GM12878 (cell line): ENCODE data around the gene PLXNA4. TPM values are rescaled to one million over a fixed set of nuclear protein-coding genes. Genes with fewer than 3 reads are reported as not detected.

Experiments used
- ATAC-seq: fragments of 200-7000 bp; cut with Tn5 transposase; 3 replicates; pipeline ENCODE4 v1.9.1; 2020; ENCODE audit warnings: mild to moderate bottlenecking, moderate library complexity
- BruUV-seq: library from RNA; stranded (reverse); fragments of 400-500 nt; replicated peaks from 2 replicates; lab custom pipeline; 2021; lab: Mats Ljungman, UMichigan
- CTCF ChIA-PET: fragments of 300-600 bp; sonication (Branson Sonifier 250); formaldehyde crosslinking; extraction: SDS; loops from one replicate; lab custom pipeline; 2021; ENCODE audit warnings: inconsistent platforms; lab: Yijun Ruan, JAX
- POLR2A ChIA-PET: fragments of 350-600 bp; formaldehyde crosslinking; extraction: SDS; loops from one replicate; lab custom pipeline; 2021; ENCODE audit warnings: inconsistent platforms; lab: Charles Lee
- RAD21 ChIA-PET: fragments of 300-600 bp; sonication (Branson Sonifier 250); formaldehyde crosslinking; loops from one replicate; lab custom pipeline; 2023; ENCODE audit warnings: antibody characterized with exemption; ENCODE audit not compliant: unreplicated experiment; lab: Charles Lee
- SMC1A ChIA-PET: fragments of 300-600 bp; sonication (Branson Sonifier 250); formaldehyde crosslinking; loops from one replicate; lab custom pipeline; 2023; ENCODE audit not compliant: unreplicated experiment, uncharacterized antibody; lab: Charles Lee
- DNase-seq: peaks from one replicate; pipeline ENCODE4 v3.0.0-alpha.2; 2011; ENCODE audit warnings: low read depth, low spot score
- FAIRE-seq: peaks from 3 replicates; lab custom pipeline; 2011; peaks lifted over from hg19 to GRCh38; lab: Jason Lieb, UNC
- H2AFZ ChIP-seq: 2 replicates; pipeline ENCODE4 v1.6.0; 2011; ENCODE audit warnings: low read depth, low read length, control low read depth; ENCODE audit not compliant: control insufficient read depth
- H3K27ac ChIP-seq: 2 replicates; pipeline ENCODE4 v1.5.1; 2011; ENCODE audit warnings: control low read depth; ENCODE audit not compliant: control insufficient read depth, insufficient read depth
- H3K27me3 ChIP-seq, 2 experiments: replicated peaks in 1 of 2; 2 replicates each; pipeline versions ENCODE4 v1.6.0 to v1.6.1; 2011; ENCODE audit warnings: low read length in 1 of 2; ENCODE audit not compliant: control insufficient read depth in 2 of 2, insufficient read depth in 2 of 2
- H3K36me3 ChIP-seq, 2 experiments: 2 replicates each; pipeline ENCODE4 v1.5.1; 2011; ENCODE audit warnings: low read length in 1 of 2; ENCODE audit not compliant: control insufficient read depth in 2 of 2, insufficient read depth in 2 of 2
- H3K4me1 ChIP-seq: 2 replicates; pipeline ENCODE4 v1.6.1; 2011; ENCODE audit warnings: mild to moderate bottlenecking, low read length, moderate library complexity, mixed read lengths; ENCODE audit not compliant: control insufficient read depth, insufficient read depth
- H3K4me2 ChIP-seq: 2 replicates; pipeline ENCODE4 v1.6.0; 2011; ENCODE audit warnings: control low read depth; ENCODE audit not compliant: control insufficient read depth, insufficient read depth
- H3K4me3 ChIP-seq: fragments of 200-600 bp; sonication (generic); 2 replicates; pipeline ENCODE4 v1.5.1; 2016
- H3K79me2 ChIP-seq: 2 replicates; pipeline ENCODE4 v1.6.0; 2011; ENCODE audit warnings: low read length; ENCODE audit not compliant: control insufficient read depth, insufficient read depth
- H3K9ac ChIP-seq: 2 replicates; pipeline ENCODE4 v1.8.0; 2011; ENCODE audit warnings: low read length, control low read depth, mixed read lengths; ENCODE audit not compliant: control insufficient read depth, insufficient read depth
- H3K9me3 ChIP-seq: replicated peaks from 3 replicates; pipeline ENCODE4 v1.5.1; 2011; ENCODE audit warnings: mild to moderate bottlenecking, low read length; ENCODE audit not compliant: control insufficient read depth, insufficient read depth
- H4K20me1 ChIP-seq: 2 replicates; pipeline ENCODE4 v1.6.0; 2011; ENCODE audit not compliant: control insufficient read depth, insufficient read depth
- ATF7 ChIP-seq: fragments of 450-650 bp; IDR thresholded peaks from 2 replicates; pipeline ENCODE4 v1.6.1; 2016; ENCODE audit warnings: low read depth, mild to moderate bottlenecking
- CHD1 ChIP-seq: IDR thresholded peaks from 2 replicates; pipeline ENCODE4 v1.6.1; 2012; ENCODE audit warnings: low read depth, low read length, improper control_type of control experiment
- CHD2 ChIP-seq: IDR thresholded peaks from 2 replicates; pipeline ENCODE4 v1.6.1; 2011; ENCODE audit warnings: low read depth, low read length, improper control_type of control experiment, borderline replicate concordance
- CHD4 ChIP-seq: fragments of 200-600 bp; sonication (generic); IDR thresholded peaks from 2 replicates; pipeline ENCODE4 v1.6.1; 2016; ENCODE audit warnings: mild to moderate bottlenecking
- EGR1 ChIP-seq, 2 experiments: IDR thresholded peaks; 1 replicate in 1 of 2; 2 replicates in 1 of 2; pipeline ENCODE4 v1.6.1; 2011 to 2012; ENCODE audit warnings: low read depth in 2 of 2, low read length in 2 of 2, borderline replicate concordance in 1 of 2, mild to moderate bottlenecking in 1 of 2, moderate library complexity in 1 of 2
- IKZF2 ChIP-seq, 2 experiments: fragments of 450-650 bp; IDR thresholded peaks; 2 replicates each; pipeline ENCODE4 v1.6.1; 2017; ENCODE audit warnings: mild to moderate bottlenecking in 2 of 2, moderate library complexity in 2 of 2
- MEF2B ChIP-seq: fragments of 450-650 bp; IDR thresholded peaks from 2 replicates; pipeline ENCODE4 v1.6.1; 2018; ENCODE audit warnings: mild to moderate bottlenecking, moderate library complexity; ENCODE audit not compliant: partially characterized antibody, poor library complexity, severe bottlenecking
- NBN ChIP-seq: fragments of 450-650 bp; IDR thresholded peaks from 2 replicates; pipeline ENCODE4 v1.6.1; 2016
- NFIC ChIP-seq: IDR thresholded peaks from 2 replicates; pipeline ENCODE4 v1.6.1; 2012; ENCODE audit warnings: low read depth, mild to moderate bottlenecking, inconsistent platforms, low read length, moderate library complexity
- NFYA ChIP-seq: IDR thresholded peaks from 2 replicates; pipeline ENCODE4 v1.6.1; 2011; ENCODE audit warnings: low read depth, mild to moderate bottlenecking, low read length, improper control_type of control experiment, borderline replicate concordance
- POLR2AphosphoS2 ChIP-seq: IDR thresholded peaks from 2 replicates; pipeline ENCODE4 v1.6.1; 2011; ENCODE audit warnings: low read depth, mild to moderate bottlenecking, low read length, improper control_type of control experiment, moderate library complexity
- SIX5 ChIP-seq: IDR thresholded peaks from 2 replicates; pipeline ENCODE4 v1.6.1; 2011; ENCODE audit warnings: mild to moderate bottlenecking, low read depth, low read length, moderate library complexity; ENCODE audit not compliant: severe bottlenecking
- SMAD1 ChIP-seq: fragments of 450-650 bp; IDR thresholded peaks from 2 replicates; pipeline ENCODE4 v1.6.1; 2018; ENCODE audit warnings: mild to moderate bottlenecking, low read depth; ENCODE audit not compliant: partially characterized antibody
- WGBS: methylation state at CpG from one replicate; pipeline ENCODE4 v1.1.6; 2016; ENCODE audit warnings: low lambda C conversion rate; ENCODE audit not compliant: insufficient replicate concordance, insufficient coverage; ENCODE audit errors: missing lambda C conversion rate; 5-methylcytosine and 5-hydroxymethylcytosine counted together
- in situ Hi-C: fragments of 300-500 bp; cut with MboI; formaldehyde crosslinking; loops from 9 replicates; pipeline ENCODE4 v1.14.3; 2018; ENCODE audit warnings: mixed read lengths
- intact Hi-C: fragments of 100-400 bp; cut with micrococcal nuclease; formaldehyde crosslinking; loops from one replicate; pipeline ENCODE4 v1.14.2; 2022; ENCODE audit not compliant: unreplicated experiment
- polyA plus RNA-seq, 11 experiments: library from polyadenylated mRNA; depleted of rRNA in 4 of 11; unstranded in 6 of 11; stranded (reverse) in 5 of 11; fragments of >200 nt; fragmentation: Nextera tagmentation in 4 of 11; fragmentation: Illumina TruSeq in 1 of 11; extraction: Ambion mirVana in 4 of 11; extraction: Trizol in 1 of 11; gene quantifications; 1 replicate in 1 of 11; 2 replicates in 10 of 11; pipeline versions ENCODE4 v1.2.1 to v1.2.3, GENCODE V29; 2011 to 2016; ENCODE audit warnings: inconsistent platforms in 2 of 11, missing spikeins in 2 of 11, low read depth in 1 of 11
- total RNA-seq, 4 experiments: library from RNA; depleted of rRNA in 3 of 4; stranded (reverse); fragments of >200 nt in 3 of 4; fragmentation: Illumina TruSeq in 1 of 4; extraction: Trizol in 1 of 4; gene quantifications; 2 replicates each; pipeline versions ENCODE4 v1.2.1 to v1.2.3, GENCODE V29; 2013 to 2021
- TF ChIP-seq, protein P1 (sequence below): IDR thresholded peaks from 2 replicates; pipeline ENCODE4 v1.6.1; 2012; ENCODE audit warnings: low read depth, low read length, improper control_type of control experiment

PLXNA4 gene
- total and polyA plus RNA-seq, 10 of the 15 experiments (the other 5 are each of a cell fraction or from before 2014, with no cell fraction given) = 0.03 TPM; not detected in 9

DNA sequence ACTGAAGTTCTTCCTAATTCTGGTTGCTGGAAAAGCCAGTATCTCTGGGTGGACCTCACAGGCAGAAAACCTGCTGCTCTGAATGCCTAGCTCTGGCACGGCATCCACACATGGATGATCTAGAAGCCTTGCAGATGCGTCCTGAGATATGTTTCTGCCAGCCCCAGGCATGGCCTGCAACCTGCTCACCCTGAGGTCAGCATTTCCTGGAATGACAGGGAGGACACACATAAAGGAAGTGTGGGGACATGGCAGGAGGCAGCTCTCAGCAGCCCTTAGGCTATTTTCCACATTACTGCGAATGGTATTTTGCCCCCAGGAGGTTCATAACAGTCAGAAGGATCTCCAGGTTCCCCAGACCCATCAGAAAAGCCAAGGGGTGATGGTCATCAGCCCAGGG, 23.2 kb downstream of the PLXNA4 start:
- DNase-seq = no peak
- ChIA-PET RAD21 (no interaction called here), POLR2A (no interaction called here), CTCF (no interaction called here), SMC1A (interaction anchor here (1.0 kb wide), 1 partner anchor 9 kb away, joined by 3 read pairs; no protein-coding TSS in a partner anchor)
- FAIRE-seq = no peak
- no peaks in the 10 kb centered on the region for H3K27me3 ChIP-seq
- no peak overlapping the region for H3K27ac ChIP-seq
- no peaks in the 10 kb centered on the region for H3K36me3 ChIP-seq
- no TSS peak for BruUV-seq
- H3K4me2 ChIP-seq = no peak overlapping the region
- H2AFZ ChIP-seq = no peak overlapping the region
- intact Hi-C loops = no loop called here
- H4K20me1 ChIP-seq = no peaks in the 10 kb centered on the region
- TF ChIP-seq SMAD1 = no peak
- TF ChIP-seq CHD1 = no peak
- no peak for TF ChIP-seq MEF2B
- H3K4me1 ChIP-seq = no peaks in the 10 kb centered on the region
- H3K9ac ChIP-seq = no peak overlapping the region
- no peaks in the 10 kb centered on the region for H3K9me3 ChIP-seq
- in situ Hi-C loops = no loop called here
- 2% methylated on average over 3 of the region's 3 CpGs for WGBS
- H3K4me3 ChIP-seq = no peak overlapping the region
- ATAC-seq = no peak
- no peaks in the 10 kb centered on the region for H3K79me2 ChIP-seq

DNA sequence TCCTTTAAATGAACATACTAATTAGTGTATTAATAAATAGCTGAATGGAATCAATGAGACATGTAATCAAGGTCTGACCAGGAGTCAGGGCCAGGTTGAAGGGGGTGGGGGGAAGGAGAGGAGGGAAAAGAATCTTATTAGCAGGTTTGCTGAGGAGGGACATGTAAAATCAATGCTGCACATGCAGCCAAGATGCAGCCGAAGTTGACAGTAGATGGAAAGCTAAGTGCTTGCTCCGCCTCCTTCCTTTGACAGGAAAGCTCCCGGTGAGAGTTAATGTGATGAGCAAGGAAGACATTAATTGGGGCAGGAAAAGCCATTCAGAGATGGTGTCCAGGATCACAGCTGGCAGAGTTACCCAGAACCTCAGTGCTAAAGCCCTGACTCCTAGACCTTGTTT, 24.4 kb downstream of the PLXNA4 start:
- TF ChIP-seq NBN = no peak
- no peak for TF ChIP-seq EGR1 (IDR thresholded peaks at IDR 0.05; ENCODE audit: borderline replicate concordance in 1 of 2, low read depth in 2 of 2, low read length in 2 of 2)
- no peak for TF ChIP-seq ATF7
- TF ChIP-seq NFIC = no peak
- TF ChIP-seq, protein P1, sequence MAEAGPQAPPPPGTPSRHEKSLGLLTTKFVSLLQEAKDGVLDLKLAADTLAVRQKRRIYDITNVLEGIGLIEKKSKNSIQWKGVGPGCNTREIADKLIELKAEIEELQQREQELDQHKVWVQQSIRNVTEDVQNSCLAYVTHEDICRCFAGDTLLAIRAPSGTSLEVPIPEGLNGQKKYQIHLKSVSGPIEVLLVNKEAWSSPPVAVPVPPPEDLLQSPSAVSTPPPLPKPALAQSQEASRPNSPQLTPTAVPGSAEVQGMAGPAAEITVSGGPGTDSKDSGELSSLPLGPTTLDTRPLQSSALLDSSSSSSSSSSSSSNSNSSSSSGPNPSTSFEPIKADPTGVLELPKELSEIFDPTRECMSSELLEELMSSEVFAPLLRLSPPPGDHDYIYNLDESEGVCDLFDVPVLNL = no peak
- TF ChIP-seq SIX5 = no peak
- TF ChIP-seq CHD2 = no peak
- no peak for TF ChIP-seq NFYA
- no peak for TF ChIP-seq IKZF2 (IDR thresholded peaks at IDR 0.05)
- no peak for TF ChIP-seq CHD4
- no peak for TF ChIP-seq POLR2AphosphoS2
- TF ChIP-seq, all 136 proteins: peak for 0
- no peaks in the 10 kb centered on the region for H4K20me1 ChIP-seq
- H2AFZ ChIP-seq = no peak overlapping the region
- SMC1A ChIA-PET = no interaction called here
- in situ Hi-C loops (no loop called here), intact Hi-C loops (no loop called here)
- H3K4me1 ChIP-seq = no peaks in the 10 kb centered on the region
- ATAC-seq (no peak), DNase-seq (no peak), FAIRE-seq (no peak)
- H3K4me3 ChIP-seq = no peak overlapping the region
- WGBS = 12% methylated on average over 3 of the region's 3 CpGs
- H3K27me3 ChIP-seq = no peaks in the 10 kb centered on the region; a peak in 1 of 4 replicates
- H3K4me2 ChIP-seq = no peak overlapping the region
- no peaks in the 10 kb centered on the region for H3K79me2 ChIP-seq
- CTCF ChIA-PET = no interaction called here
- RAD21 ChIA-PET = interaction anchor here (0.7 kb wide), 1 partner anchor 242 kb away, joined by 4 read pairs; no protein-coding TSS in a partner anchor
- no peak overlapping the region for H3K9ac ChIP-seq
- H3K27ac ChIP-seq = no peak overlapping the region
- no peaks in the 10 kb centered on the region for H3K36me3 ChIP-seq
- POLR2A ChIA-PET = interaction anchor here (0.6 kb wide), 1 partner anchor 1650 kb away, joined by 3 read pairs; no protein-coding TSS in a partner anchor
- BruUV-seq = no TSS peak
- no peaks in the 10 kb centered on the region for H3K9me3 ChIP-seq
